ENCODE measurements around the gene ROPN1.
"Not testable (repeated sequence)": the region's sequence is repeated elsewhere in the genome, so short reads cannot be mapped to it uniquely, and the experiment has no call there.

- not testable (repeated sequence) for TF ChIP-seq CTCF (IDR thresholded peaks at IDR 0.05 in 8 of 11, conservative IDR thresholded peaks at IDR 0.05 in 3 of 11); POLR2A (IDR thresholded peaks at IDR 0.05); POLR2AphosphoS5 (IDR thresholded peaks at IDR 0.05)
Observed at GRCh38 chr3:124008321-124008720, 16.4 kb upstream of the ROPN1 start.

Data from spleen (tissue), 7 donors.